NCI-H128 (cell line): ENCODE results near the gene DZIP1L.
A peak's percentile ranks its signal among the peaks of the same experiment; 100 is the strongest.

ENCODE experiments used
- DNase-seq: peaks from one replicate; lab custom pipeline; 2025; ENCODE audit not compliant: unreplicated experiment; lab: John Stamatoyannopoulos, UW

DZIP1L gene

GRCh38 chr3:138072796-138073195 is 42.6 kb downstream of the DZIP1L start:
- DNase-seq: no peak

GRCh38 chr3:138070006-138070405 is 45.4 kb downstream of the DZIP1L start:
- no peak for DNase-seq

- peak; percentile 50 for DNase-seq
Observed at GRCh38 chr3:138068579-138069174, 46.7 kb downstream of the DZIP1L start.

- no peak for DNase-seq
Observed at GRCh38 chr3:138068046-138068445, 47.4 kb downstream of the DZIP1L start.

- no peak for DNase-seq
Observed at GRCh38 chr3:138066972-138067371, 48.4 kb downstream of the DZIP1L start.

GRCh38 chr3:138066383-138066782 is 49.0 kb downstream of the DZIP1L start:
- no peak for DNase-seq

- DNase-seq: no peak
Observed at GRCh38 chr3:138065949-138066348, 49.5 kb downstream of the DZIP1L start.

GRCh38 chr3:138063416-138063815 is 52.0 kb downstream of the DZIP1L start:
- DNase-seq: no peak

- DNase-seq: no peak
Observed at GRCh38 chr3:138062626-138063025, 52.8 kb downstream of the DZIP1L start.

- no peak for DNase-seq
Observed at GRCh38 chr3:138062037-138062436, 53.4 kb downstream of the DZIP1L start.

GRCh38 chr3:138060792-138061191 is 54.6 kb downstream of the DZIP1L start:
- DNase-seq: no peak

GRCh38 chr3:138059261-138059660 is 56.1 kb downstream of the DZIP1L start:
- DNase-seq: no peak

GRCh38 chr3:138057384-138057783 is 58.0 kb downstream of the DZIP1L start:
- no peak for DNase-seq

- DNase-seq: no peak
Observed at GRCh38 chr3:138054057-138054456, 61.4 kb downstream of the DZIP1L start.

GRCh38 chr3:138051947-138052802 is 63.2 kb downstream of the DZIP1L start:
- DNase-seq: no peak

GRCh38 chr3:138049157-138049919 is 66.1 kb downstream of the DZIP1L start:
- no peak for DNase-seq

- no peak for DNase-seq
Observed at GRCh38 chr3:138047596-138048158, 67.7 kb downstream of the DZIP1L start.

- DNase-seq: no peak
Observed at GRCh38 chr3:138046955-138047354, 68.5 kb downstream of the DZIP1L start.

GRCh38 chr3:138046085-138046484 is 69.3 kb downstream of the DZIP1L start:
- DNase-seq: no peak

- DNase-seq: no peak
Observed at GRCh38 chr3:138043266-138044029, 72.0 kb downstream of the DZIP1L start.

GRCh38 chr3:138042043-138042442 is 73.4 kb downstream of the DZIP1L start:
- DNase-seq: no peak
